Heart left ventricle (tissue), 16 donors: ENCODE data around the gene AP4E1. TPM values are rescaled to one million over a fixed set of nuclear protein-coding genes. Genes with fewer than 3 reads are reported as not detected.

Experiments used
- ATAC-seq, 4 donors: fragments of 200-7000 bp; cut with Tn5 transposase; one replicate each; pipeline ENCODE4 v1.9.1; 2020 to 2022; ENCODE audit warnings: moderate library complexity in 4 of 4, mild to moderate bottlenecking in 3 of 4, moderate number of reproducible peaks in 1 of 4
- DNase-seq, 5 donors: peaks; one replicate each; pipeline ENCODE4 v3.0.0-alpha.2; 2020
- H3K27ac ChIP-seq, 12 donors: fragments of 200-600 bp; sonication (generic) in 4 of 12; one replicate each; pipeline versions ENCODE4 v1.5.0 to v1.8.0; 2016 to 2022; ENCODE audit warnings: mild to moderate bottlenecking in 2 of 12
- H3K27me3 ChIP-seq, 9 donors: fragments of 200-600 bp; sonication (generic) in 2 of 9; one replicate each; pipeline versions ENCODE4 v1.5.1 to v1.8.0; 2016 to 2022; ENCODE audit warnings: mild to moderate bottlenecking in 3 of 9
- H3K36me3 ChIP-seq, 9 donors: fragments of 200-600 bp; sonication (generic) in 2 of 9; one replicate each; pipeline versions ENCODE4 v1.5.0 to v1.8.0; 2018 to 2022; ENCODE audit warnings: mild to moderate bottlenecking in 2 of 9
- H3K4me1 ChIP-seq, 12 donors: fragments of 200-600 bp; sonication (generic) in 4 of 12; one replicate each; pipeline versions ENCODE4 v1.5.0 to v1.8.0; 2016 to 2022; ENCODE audit warnings: mild to moderate bottlenecking in 3 of 12
- H3K4me3 ChIP-seq, 12 donors: fragments of 200-600 bp; sonication (generic) in 4 of 12; one replicate each; pipeline versions ENCODE4 v1.5.0 to v1.8.0; 2017 to 2022; ENCODE audit warnings: mild to moderate bottlenecking in 9 of 12, moderate library complexity in 4 of 12
- H3K9me3 ChIP-seq, 12 donors: fragments of 200-600 bp; sonication (generic) in 4 of 12; one replicate each; pipeline versions ENCODE4 v1.5.0 to v1.8.0; 2016 to 2022; ENCODE audit warnings: mild to moderate bottlenecking in 1 of 12
- POLR2A ChIP-seq, 2 donors: fragments of 450-650 bp; IDR thresholded peaks; one replicate each; pipeline ENCODE4 v1.6.1; 2017; ENCODE audit warnings: antibody characterized with exemption in 2 of 2, mild to moderate bottlenecking in 2 of 2, moderate library complexity in 2 of 2
- WGBS, 4 donors: extraction: QIAGEN DNeasy Blood & Tissue Kit in 2 of 4; methylation state at CpG; one replicate each; pipeline versions ENCODE4 v1.1.5 to v1.1.7; 2013 to 2018; 5-methylcytosine and 5-hydroxymethylcytosine counted together
- intact Hi-C, 10 donors: fragments of 100-400 bp; cut with DNase I; formaldehyde crosslinking; loops; one replicate each; pipeline versions ENCODE4 v1.11.1 to v1.14.2; 2022
- polyA plus RNA-seq, 2 donors: library from polyadenylated mRNA; stranded (reverse); fragments of 200-250 nt; gene quantifications; one replicate each; pipeline ENCODE4 v1.2.3, GENCODE V29; 2013
- total RNA-seq, 9 donors: library from RNA; depleted of rRNA in 2 of 9; stranded (reverse); fragments of >200 nt in 2 of 9; fragmentation: NEBNext Ultra II Directional in 3 of 9; extraction: Animal tissue kit (Norgen Biotek cat#: 25700) in 3 of 9; gene quantifications; one replicate each; pipeline versions ENCODE4 v1.1.0 to v1.2.4, GENCODE V29; 2016 to 2023
- TF ChIP-seq, protein P1 (sequence below), 12 donors: fragments of 200-600 bp; sonication (generic) in 4 of 12; IDR thresholded peaks; one replicate each; pipeline versions ENCODE4 v1.5.0 to v1.8.0; 2018 to 2022; ENCODE audit warnings: antibody characterized with exemption in 12 of 12, mild to moderate bottlenecking in 5 of 12
- donor health status: ischemic (EF 13 %, LVEDD 7.1; RV severe dilation, severe dysfunction).
- donor health status: healthy with polysubstance abuse.
- donor health status: DM: no; HTN: yes; CAD: no.
- donor health status: DM: no; HTN: no; CAD: no.
- donor health status: ischemic (EF 25% LVEDD 6.9; RV normal size, moderate dysfunction).
- donor health status: ischemic (EF 25% LVEDD 5.7; RV mildly dilated, moderate dysfunction).
- donor health status: healthy.
- donor health status: DM: yes; HTN: yes; CAD: no.
- donor health status: ischemic (EF 35%, LVEDD 5.7; RV mildly dilated, moderate dysfunction).
- donor health status: nonischemic (EF 11% LVEDD 7.7; RV severe dilation, severe dysfunction).
- donor health status: DM: yes; HTN: yes; CAD: no.
- donor health status: PGD.
- donor health status: ischemic (EF 29% LVEDD 5.4; RV normal size, mild dysfunction).
- donor health status: nonischemic (EF 23%, LVEDD 6.1; RV moderate dilation, normal function).

The AP4E1 gene
- total and polyA plus RNA-seq, 11 donors: 2.2 to 12.0 (median 8.4) TPM

DNA sequence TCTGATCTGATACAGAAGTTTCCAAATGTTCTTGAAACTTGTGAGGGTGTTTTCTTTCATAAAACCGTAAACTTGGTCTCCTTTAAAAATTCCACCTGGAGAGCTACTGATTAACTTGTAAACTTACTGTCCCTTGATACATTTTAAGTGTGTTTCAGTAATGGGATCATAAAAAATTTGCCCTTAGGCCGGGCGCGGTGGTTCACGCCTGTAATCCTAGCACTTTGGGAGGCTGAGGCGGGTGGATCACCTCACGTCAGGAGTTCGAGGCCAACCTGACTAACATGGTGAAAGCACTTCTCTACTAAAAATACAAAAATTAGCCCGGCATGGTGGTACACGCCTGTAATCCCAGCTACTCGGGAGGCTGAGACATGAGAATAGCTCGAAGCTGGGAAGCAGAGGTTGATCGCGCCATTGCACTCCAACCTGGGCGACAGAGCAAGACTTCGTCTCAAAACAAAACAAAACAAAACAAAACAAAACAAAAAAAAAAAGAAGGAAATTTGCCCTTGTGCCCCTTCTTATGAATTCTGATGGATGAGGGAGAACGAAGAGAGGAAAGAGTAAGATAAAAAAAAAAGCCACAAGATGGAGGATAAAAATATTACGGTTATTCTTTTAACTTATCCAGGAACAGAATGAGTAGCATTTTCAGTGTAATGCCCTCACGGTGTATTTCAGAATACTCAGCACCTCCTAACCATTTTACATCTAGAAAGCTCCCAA, 32.1 kb upstream of the AP4E1 start:
- no peak for DNase-seq
- Histone ChIP-seq H3K9me3 (no peaks in the 10 kb centered on the region), H3K36me3 (no peaks in the 10 kb centered on the region), H3K4me3 (peak overlapping the region in 10 of 12 donors; percentile 23 to 60 (median 49)), H3K27me3 (no peaks in the 10 kb centered on the region), H3K27ac (peak overlapping the region in 5 of 12 donors; percentile 11 to 60 (median 38)), H3K4me1 (peaks cover 0 to 53% (median 2%) of the 10 kb centered on the region in 12 donors)
- ATAC-seq: no peak
- TF ChIP-seq, protein P1, sequence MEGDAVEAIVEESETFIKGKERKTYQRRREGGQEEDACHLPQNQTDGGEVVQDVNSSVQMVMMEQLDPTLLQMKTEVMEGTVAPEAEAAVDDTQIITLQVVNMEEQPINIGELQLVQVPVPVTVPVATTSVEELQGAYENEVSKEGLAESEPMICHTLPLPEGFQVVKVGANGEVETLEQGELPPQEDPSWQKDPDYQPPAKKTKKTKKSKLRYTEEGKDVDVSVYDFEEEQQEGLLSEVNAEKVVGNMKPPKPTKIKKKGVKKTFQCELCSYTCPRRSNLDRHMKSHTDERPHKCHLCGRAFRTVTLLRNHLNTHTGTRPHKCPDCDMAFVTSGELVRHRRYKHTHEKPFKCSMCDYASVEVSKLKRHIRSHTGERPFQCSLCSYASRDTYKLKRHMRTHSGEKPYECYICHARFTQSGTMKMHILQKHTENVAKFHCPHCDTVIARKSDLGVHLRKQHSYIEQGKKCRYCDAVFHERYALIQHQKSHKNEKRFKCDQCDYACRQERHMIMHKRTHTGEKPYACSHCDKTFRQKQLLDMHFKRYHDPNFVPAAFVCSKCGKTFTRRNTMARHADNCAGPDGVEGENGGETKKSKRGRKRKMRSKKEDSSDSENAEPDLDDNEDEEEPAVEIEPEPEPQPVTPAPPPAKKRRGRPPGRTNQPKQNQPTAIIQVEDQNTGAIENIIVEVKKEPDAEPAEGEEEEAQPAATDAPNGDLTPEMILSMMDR (IDR thresholded peaks at IDR 0.05): no peak
- TF ChIP-seq POLR2A (IDR thresholded peaks at IDR 0.05): no peak
- intact Hi-C loops: loop anchor here (2.0 to 10.0 kb wide), 7 partner anchors 102 to 204 kb away; partner anchors contain the start of gene SPPL2A (in 4 of the 10)
- WGBS, 4 donors: 71 to 78% (median 76%) methylated on average over 19 of the region's 19 CpGs

DNA sequence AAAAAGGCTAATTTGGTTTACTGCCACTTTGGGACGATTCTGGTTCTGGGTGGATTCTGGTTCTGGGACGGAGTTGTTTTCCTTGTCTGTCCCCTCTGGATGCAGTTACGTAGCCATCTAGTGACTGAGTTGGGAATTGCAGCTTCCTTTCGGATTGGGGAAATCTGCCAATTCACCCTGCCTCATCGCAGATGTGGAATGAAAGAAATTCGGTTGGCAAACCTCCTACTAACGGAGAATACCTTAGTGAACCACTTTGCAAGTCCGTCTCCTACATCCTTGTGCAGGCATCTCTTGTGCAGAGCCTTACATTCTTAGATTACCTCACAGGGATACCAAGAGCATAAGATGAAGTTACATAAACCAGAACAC, 31.5 kb upstream of the AP4E1 start:
- ATAC-seq (peak; percentile 54 to 86 (median 76)), DNase-seq (peak in 4 of 5 donors; percentile 50 to 75 (median 62))
- Histone ChIP-seq H3K4me1 (peaks cover 0 to 59% (median 2%) of the 10 kb centered on the region in 12 donors), H3K9me3 (no peaks in the 10 kb centered on the region), H3K4me3 (peak overlapping the region in 10 of 12 donors; percentile 23 to 60 (median 49)), H3K27me3 (no peaks in the 10 kb centered on the region), H3K27ac (peak overlapping the region in 5 of 12 donors; percentile 11 to 60 (median 38)), H3K36me3 (no peaks in the 10 kb centered on the region)
- intact Hi-C loops: loop anchor here (1.0 to 10.0 kb wide), 8 partner anchors 102 to 204 kb away; partner anchors contain the start of gene SPPL2A (in 4 of the 10)
- WGBS, 4 donors: 0% methylated on average over 8 of the region's 8 CpGs
- TF ChIP-seq, protein P1 (IDR thresholded peaks at IDR 0.05): peak; percentile 87 to 98 (median 96)
- no peak for TF ChIP-seq POLR2A (IDR thresholded peaks at IDR 0.05)

DNA sequence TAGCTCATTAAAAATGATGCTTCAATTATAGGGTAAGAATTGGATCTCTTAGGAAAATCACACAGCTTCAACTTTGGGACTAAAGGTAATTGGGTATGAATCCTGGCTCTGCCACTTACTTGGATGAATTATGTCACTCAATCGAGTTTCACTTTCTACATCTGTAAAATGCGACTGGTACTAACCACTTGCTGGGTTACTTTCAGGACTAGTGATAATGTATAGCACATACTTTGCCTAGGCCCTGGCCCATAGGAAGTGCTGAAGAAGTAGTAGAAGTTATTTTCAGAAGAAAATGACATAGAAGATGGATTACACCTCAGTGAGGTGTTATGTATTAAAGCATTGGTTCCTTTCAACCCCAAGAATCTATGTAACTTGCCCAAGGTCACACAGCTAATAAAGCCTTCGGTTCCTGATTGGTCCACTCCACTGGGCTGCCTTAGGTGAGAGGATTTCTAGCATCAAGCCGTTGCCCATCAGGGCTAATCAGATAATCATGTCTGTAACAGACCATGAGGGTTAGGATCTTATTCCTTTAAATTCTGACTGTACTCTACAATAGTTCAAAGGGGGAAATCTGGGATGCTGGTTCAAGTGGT, 29.4 kb upstream of the AP4E1 start:
- H3K4me3 ChIP-seq: no peak overlapping the region
- no peak for DNase-seq
- TF ChIP-seq, protein P1 (IDR thresholded peaks at IDR 0.05): no peak
- no peak for TF ChIP-seq POLR2A (IDR thresholded peaks at IDR 0.05)
- H3K9me3 ChIP-seq: no peaks in the 10 kb centered on the region
- ATAC-seq: no peak
- no peaks in the 10 kb centered on the region for H3K27me3 ChIP-seq
- H3K36me3 ChIP-seq: no peaks in the 10 kb centered on the region
- intact Hi-C loops: loop anchor here in 8 of 10 donors (2.0 to 10.0 kb wide), 5 partner anchors 104 to 202 kb away; partner anchors contain the start of gene SPPL2A (in 4 of the 8)
- H3K4me1 ChIP-seq: peaks cover 0 to 58% (median 3%) of the 10 kb centered on the region in 12 donors
- H3K27ac ChIP-seq: peak overlapping the region in 1 of 12 donors; percentile 34
- 74 to 81% (median 77%) methylated on average over 4 of the region's 4 CpGs for WGBS, 4 donors

DNA sequence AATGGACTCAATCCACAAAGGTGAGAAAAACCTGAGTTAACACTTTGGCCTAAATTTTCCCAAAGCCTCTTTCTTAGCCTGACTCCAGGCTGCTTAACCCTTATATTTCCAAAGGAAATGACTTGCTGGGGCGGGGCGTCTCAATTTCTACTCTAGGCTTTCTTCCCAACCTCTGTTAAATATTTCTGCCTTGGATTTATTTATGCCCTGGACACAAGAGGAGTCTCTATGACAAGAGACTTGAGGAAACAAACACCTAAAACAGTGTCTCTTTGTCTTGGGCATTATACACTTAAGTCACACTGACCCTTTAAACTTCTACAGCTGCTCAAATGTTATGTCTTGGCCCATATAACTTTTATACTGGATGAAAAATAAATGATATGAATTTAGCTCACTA, 28.3 kb upstream of the AP4E1 start:
- 85 to 95% (median 92%) methylated on average over 2 of the region's 2 CpGs for WGBS, 4 donors
- no peaks in the 10 kb centered on the region for H3K9me3 ChIP-seq
- peak overlapping the region in 3 of 12 donors; percentile 42 to 90 (median 61) for H3K27ac ChIP-seq
- DNase-seq (no peak), ATAC-seq (no peak)
- H3K4me3 ChIP-seq: no peak overlapping the region
- H3K27me3 ChIP-seq: no peaks in the 10 kb centered on the region
- H3K4me1 ChIP-seq: peaks cover 0 to 65% (median 8%) of the 10 kb centered on the region in 12 donors
- H3K36me3 ChIP-seq: no peaks in the 10 kb centered on the region
- intact Hi-C loops: no loop called here
- no peak for TF ChIP-seq POLR2A (IDR thresholded peaks at IDR 0.05)
- TF ChIP-seq, protein P1 (IDR thresholded peaks at IDR 0.05): no peak
